Transverse colon (tissue), 4 donors: ENCODE data around the gene WDR83.

ENCODE experiments used
- EP300 ChIP-seq: sonication (generic); formaldehyde crosslinking; IDR thresholded peaks from one replicate; pipeline ENCODE4 v1.6.1; 2017; ENCODE audit warnings: antibody characterized with exemption, low read depth
- POLR2A ChIP-seq: fragments of 450-650 bp; IDR thresholded peaks from one replicate; pipeline ENCODE4 v1.6.1; 2016; ENCODE audit warnings: antibody characterized with exemption, mild to moderate bottlenecking, moderate library complexity
- POLR2AphosphoS5 ChIP-seq, 3 donors: sonication (generic); formaldehyde crosslinking; IDR thresholded peaks; one replicate each; pipeline ENCODE4 v1.6.1; 2016; ENCODE audit warnings: antibody characterized with exemption in 3 of 3
- TF ChIP-seq, protein P1 (sequence below), 5 experiments: fragments of 200-600 bp in 3 of 5; fragments of 450-650 bp in 2 of 5; sonication (generic) in 3 of 5; IDR thresholded peaks; 1 replicate in 2 of 5; 2 replicates in 3 of 5; pipeline ENCODE4 v1.5.1; 2016 to 2017; ENCODE audit warnings: antibody characterized with exemption in 5 of 5, inconsistent platforms in 3 of 5, mild to moderate bottlenecking in 2 of 5, moderate library complexity in 1 of 5

DNA sequence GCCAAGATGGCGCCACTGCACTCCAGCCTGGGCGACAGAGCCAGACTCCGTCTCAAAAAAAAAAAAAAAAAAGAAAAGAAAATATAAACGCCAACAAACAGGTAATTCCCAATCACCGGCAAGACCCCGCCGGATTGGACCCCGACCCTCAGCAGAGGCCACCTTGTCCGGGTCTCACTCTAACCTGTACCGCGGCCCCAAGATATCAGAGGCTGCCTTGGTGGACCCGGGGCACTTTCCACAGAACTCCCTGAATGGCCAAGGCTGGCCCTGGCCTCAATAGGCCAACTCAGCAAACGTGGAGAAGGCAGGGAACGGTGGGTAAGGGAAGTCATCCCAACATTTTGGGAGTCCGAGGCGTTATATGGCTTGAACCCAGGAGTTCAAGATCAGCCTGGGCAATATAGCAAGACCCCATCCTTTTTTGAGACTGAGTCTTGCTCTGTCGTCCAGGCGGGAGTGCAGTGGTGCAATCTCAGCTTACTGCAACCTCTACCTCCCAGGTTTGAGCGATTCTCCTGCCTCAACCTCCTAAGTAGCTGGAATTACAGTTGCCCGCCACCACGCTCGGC, 27.9 kb upstream of the WDR83 start:
- TF ChIP-seq, protein P1, sequence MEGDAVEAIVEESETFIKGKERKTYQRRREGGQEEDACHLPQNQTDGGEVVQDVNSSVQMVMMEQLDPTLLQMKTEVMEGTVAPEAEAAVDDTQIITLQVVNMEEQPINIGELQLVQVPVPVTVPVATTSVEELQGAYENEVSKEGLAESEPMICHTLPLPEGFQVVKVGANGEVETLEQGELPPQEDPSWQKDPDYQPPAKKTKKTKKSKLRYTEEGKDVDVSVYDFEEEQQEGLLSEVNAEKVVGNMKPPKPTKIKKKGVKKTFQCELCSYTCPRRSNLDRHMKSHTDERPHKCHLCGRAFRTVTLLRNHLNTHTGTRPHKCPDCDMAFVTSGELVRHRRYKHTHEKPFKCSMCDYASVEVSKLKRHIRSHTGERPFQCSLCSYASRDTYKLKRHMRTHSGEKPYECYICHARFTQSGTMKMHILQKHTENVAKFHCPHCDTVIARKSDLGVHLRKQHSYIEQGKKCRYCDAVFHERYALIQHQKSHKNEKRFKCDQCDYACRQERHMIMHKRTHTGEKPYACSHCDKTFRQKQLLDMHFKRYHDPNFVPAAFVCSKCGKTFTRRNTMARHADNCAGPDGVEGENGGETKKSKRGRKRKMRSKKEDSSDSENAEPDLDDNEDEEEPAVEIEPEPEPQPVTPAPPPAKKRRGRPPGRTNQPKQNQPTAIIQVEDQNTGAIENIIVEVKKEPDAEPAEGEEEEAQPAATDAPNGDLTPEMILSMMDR (IDR thresholded peaks at IDR 0.05): no peak
- TF ChIP-seq POLR2A (no peak), EP300 (no peak), POLR2AphosphoS5 (IDR thresholded peaks at IDR 0.05) (no peak)
